Stimulated activated CD8-positive, alpha-beta memory T cell treated with anti-CD3 and anti-CD28 coated beads, Interleukin-12 subunit alpha, Interleukin-12 subunit beta, amount 100 ng/mL, for 24 hours (primary cell): ENCODE results near the gene ASB11.
"Not testable (repeated sequence)": the region's sequence is repeated elsewhere in the genome, so short reads cannot be mapped to it uniquely, and the experiment has no call there.

Source experiments
- DNase-seq: peaks from one replicate; pipeline ENCODE4 v3.0.0-alpha.2; 2020; ENCODE audit errors: extremely low read depth

Gene ASB11

DNA sequence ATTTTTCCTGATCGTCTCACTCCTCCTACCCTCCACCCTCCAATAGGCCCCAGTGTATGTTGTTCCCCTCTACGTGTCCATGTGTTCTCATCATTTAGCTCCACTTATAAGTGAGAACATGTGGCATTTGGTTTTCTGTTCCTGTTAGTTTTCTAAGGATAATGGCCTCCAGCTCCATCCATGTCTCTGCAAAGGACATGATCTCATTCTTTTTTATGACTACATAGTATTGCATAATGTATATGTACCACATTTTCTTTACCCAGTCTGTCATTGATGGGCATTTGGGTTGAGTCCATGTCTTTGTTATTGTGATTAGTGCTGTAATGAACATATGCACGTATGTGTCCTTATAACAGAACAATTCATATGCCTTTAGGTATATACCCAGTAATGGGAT lies 9.5 kb downstream of the ASB11 start:
- DNase-seq: not testable (repeated sequence)

DNA sequence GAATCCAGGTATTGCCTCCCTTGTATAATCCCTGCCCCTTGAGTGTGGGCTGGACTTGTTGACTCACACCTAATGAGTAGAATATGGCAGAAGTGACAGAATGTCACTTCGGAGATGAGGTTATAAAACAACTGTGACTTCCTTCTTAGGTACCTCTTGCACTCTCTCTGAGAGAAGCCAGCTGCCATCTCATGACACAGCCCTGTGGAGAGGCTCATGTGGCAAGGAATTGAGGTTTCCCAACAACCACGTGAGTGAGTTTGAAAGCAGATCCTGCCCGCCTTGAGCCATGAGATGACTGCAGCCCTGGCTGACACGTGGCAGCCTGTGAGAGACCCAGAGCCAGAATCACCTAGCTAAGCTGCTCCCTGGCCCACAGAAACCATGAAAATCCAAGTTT lies 13.5 kb downstream of the ASB11 start:
- no peak for DNase-seq

DNA sequence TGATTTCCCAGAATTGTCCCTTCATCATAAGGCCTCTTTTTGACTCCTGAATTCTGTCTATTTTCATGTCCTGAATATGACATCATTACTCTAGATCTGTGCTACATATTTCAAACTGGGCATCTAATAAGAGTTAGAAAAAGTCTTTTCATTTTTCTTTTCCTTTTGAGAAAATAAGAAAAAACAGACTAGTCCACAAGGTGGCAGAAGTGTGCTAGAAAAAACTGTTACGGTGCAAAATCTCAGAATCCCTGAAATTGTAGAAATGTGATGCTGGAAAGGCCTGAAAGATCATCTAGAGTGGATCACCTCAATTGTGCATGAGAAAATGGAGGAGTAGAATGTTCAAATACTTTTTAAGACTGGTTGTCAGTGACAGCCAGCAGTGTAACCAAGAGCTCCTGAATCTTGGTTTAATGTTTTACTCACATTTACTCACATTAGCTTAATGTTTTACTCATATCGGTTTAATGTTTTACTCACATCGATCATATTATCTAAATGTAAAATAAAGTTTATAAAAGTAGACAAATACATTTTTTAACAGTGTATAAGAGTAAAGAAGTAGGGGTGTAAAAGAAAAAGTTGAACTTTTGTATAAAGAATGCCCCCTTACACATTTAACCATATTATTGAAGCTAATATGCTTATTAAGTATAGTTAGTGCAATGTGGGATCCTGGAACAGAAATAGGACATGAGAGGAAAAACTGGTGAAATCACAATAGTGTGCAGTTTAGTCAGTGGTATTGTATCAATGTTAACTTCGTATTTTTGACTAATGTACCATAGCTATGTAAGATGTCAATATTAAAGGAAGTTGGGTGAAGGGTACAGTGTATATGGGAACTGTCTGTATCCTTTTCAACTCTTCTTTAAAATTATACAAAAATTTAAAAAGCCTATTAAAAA lies 15.2 kb downstream of the ASB11 start:
- DNase-seq: no peak

DNA sequence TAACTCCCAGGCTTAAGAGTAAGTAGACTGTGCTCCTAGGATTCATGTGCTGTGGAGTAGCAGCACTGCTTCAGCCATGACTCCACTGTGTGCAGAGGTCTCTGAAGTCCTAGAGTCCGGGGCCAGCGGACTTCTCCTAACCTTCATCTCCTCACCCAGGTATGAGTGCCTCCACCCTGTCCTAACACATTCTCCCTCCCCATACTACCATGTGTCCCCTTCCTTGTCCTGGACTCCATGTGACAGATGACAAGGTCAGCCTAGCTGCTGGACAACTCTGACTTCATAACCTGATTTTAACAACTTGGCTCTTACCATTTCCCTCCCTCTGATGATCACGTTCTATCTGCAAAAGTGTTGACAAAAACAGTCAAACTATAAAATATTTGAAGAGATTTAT lies 16.7 kb downstream of the ASB11 start:
- no peak for DNase-seq

DNA sequence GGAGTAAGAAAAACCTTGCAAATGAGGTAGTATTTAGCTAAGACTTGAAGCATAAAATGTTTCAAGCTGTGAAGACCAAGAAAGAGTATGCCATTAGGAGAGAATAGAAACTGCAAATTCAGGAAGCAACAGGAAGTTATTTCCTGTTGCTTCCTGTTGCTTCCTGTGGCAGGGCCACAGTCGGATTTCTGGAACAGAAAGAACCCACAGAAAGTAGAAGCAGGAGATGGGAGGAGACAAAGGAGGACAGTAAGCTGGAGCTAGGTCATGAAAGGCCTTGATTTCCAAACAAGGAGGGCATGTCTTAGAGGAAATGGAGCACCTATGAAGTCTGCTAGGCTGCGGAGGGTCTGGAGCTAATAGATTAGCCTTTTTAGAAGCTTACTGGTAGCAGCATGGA lies 17.2 kb downstream of the ASB11 start:
- no peak for DNase-seq

DNA sequence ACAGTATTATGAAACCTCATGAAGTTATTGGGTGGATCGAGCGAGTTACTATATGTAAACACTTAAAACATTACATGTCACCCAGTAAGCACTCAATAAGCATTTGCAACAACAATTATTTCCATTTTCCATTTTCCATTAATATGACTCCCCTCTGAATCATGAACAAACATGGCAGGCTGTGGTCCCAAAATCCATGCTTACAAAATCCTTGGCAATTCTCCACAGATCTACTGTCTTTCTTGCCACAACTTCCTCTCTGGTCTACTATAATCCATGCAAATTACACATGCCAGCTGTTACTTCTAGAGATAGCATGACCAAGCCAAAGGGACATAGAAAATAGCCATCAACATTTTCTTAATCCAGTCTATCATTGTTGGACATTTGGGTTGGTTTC lies 22.0 kb downstream of the ASB11 start:
- no peak for DNase-seq

DNA sequence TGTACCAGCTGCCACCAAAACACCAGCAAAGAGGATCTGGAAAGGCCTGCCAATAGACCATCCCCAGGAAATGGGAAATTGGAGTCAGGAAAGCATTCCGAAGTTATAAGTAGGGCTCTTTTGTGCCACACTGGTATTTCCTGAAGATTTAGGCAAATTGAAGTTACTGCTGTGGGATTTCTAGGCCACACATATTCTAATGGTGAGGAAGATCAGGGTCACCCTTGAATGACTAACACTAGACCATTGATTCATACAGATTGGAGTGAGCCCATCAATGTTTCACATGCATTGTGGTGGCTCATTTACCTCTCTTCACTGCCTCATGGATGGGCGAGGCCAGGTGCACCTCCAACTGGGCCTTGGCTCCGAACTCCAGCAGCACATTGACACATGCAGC lies 22.6 kb downstream of the ASB11 start:
- DNase-seq: no peak

DNA sequence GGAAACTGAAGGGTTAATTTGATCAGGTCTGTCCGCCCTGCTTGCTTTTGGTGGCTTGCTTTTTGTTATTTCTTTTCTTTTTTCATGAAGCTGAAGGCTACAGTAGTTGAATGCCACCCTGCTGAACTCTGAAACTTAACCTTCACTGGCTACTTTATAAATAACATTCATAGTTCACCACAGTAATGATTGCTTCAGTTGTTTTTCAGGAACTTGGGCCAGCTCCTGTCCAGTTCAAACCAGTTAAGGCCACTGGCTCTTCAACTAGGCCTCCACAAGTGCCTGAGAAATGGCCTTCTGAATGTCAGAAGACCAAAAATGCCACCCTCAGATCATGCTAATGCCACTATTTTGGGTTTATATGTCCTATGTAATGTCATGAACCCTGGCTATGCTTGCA lies 37.8 kb downstream of the ASB11 start:
- no peak for DNase-seq

DNA sequence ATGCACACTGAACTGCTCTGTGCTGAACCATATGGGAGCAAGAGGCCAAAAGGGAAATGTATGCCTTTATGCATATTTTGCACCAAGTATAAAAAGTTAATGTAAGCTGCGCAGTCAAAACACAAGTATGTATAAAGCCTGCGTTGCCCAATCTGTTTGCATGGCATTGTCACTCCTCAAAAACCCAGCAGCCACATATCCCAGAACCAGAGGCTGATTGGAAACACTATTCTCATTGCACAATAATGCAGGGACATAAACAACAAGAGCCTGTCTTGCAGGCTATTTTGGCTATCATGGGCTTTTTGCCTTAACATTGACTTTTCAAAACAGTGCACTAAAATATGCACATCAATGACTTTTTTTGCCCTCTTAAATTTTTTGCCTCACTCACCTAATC lies 40.5 kb downstream of the ASB11 start:
- no peak for DNase-seq

DNA sequence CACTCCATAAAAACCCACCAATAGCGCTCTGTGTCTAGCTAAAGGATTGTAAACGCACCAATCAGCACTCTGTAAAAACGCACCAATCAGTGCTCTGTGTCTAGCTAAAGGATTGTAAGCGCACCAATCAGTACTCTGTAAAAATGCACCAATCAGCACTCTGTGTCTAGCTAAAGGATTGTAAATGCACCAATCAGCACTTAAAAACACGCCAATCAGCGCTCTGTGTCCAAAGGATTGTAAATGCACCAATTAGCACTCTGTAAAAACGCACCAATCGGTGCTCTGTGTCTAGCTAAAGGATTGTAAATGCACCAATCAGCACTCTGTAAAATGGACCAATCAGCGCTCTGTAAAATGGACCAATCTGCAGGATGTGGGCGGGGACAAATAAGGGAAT lies 42.2 kb downstream of the ASB11 start:
- not testable (repeated sequence) for DNase-seq

DNA sequence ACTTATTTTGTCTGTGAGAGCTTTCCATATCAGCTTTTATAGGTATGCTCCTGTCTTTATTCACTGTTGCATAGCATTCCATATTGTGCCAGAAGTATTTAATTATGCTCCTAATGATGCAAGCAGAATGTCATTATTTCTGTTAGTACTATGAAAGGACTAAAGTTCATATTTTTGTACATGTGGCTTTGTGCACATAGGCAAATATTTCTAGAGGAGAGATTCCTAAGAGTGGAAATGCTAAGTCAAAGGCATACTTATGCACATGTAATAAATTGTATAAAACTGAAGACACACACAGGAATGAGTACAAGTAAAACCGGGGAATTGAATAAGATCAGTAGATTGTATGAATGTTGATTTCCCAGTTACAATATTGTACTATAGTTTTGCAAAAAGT lies 43.7 kb downstream of the ASB11 start:
- no peak for DNase-seq

DNA sequence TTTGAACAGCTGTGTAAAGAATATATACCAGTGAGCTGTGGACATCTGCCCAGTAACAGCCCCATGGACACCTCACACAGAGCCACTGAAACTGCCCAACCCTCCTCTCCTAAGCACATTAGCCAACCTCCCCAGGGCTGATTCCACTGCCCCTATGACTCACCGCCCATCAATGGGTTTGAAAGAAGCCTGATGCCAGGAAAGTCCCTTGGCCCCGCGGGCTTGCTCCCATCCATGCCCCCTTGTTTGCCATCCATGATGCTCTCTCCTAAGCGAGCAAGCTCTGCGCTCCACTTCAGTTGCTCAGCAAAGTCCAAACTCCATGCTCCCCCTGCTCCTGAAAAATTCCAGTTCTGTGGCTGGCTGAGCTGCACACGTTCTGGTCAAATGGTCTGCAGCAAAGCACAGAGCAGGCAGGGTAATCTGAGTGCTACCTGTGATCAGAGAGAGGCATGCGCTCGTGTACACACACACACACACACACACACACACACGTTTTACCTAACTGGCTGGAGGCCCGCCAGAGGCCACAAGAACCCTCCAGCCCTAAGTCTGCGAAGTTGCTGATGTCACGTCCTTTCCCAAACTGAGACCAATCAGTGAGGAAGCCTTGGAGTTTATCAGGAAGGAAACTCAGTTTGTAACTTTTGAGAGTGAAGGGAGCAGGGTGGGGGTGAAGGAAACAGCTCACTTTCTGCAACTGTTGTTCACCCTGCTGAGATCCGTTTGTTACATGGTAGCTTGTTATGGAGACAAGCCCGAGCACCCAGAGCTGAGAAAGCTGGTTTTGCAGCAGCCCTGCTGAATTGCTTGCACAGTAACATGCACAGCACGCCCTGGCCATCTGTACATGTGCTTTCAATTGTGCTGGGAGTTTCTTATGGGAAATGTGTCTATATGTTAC lies 45.6 kb downstream of the ASB11 start, which contains the start of gene ASB9:
Gene ASB9 (minus strand): TSS at position 466 of the 904 bp plus-strand sequence. CDS start 209 bp downstream, at position 257.
- DNase-seq: no peak

DNA sequence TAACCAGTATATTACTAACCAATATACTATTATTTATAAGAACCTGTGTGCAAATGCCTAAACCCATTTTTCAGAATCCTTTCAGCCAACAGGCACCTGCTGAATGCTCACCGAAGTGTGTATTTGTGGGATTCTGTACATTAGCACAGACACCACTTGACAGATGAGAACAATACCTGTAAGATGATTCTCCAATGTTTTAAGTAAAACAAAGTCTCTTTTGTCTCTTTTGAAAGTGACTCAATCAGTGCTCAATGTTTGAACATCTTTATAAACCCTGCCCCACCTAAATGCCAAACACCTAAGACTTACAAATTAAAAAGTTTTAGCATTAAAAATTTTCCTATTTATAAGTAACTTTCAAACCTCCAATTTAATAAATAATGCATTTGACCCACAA lies 46.3 kb downstream of the ASB11 start:
- no peak for DNase-seq

DNA sequence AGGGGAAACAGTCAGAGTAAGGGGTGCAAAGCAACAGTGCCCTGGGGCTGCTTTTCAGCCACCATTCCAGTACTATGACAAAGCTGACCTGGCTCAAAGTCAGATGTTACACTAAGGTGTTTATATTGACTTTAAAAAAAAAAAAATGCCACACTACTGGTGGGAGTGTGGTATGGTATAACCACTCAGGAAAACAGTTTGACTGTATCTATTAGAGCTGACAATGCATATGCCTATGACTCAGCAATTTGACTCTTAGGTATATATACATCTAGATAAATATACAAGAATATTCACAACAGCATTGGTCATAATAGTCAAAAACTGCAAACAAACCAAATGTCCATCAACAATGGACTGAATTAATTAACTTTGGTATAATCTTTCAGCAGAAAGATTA lies 60.6 kb downstream of the ASB11 start:
- no peak for DNase-seq

DNA sequence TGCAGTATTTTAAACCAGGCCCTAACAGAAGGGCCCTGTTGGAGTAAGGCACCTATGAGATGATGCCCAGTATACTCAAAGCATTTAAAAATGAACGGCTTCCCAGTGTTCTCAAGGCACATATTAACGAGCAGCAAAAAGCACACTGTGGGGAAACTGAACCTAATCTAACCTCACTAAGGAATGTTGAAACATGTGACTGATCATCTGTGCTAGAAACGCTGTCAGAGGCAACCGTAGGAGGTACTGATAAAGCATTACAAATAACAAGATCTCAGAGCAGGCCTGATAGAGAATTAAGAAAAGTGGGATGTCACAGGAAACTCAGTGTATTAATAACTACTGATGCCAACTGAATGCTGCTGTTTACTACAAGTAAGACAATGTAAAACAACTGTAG lies 69.5 kb downstream of the ASB11 start:
- no peak for DNase-seq

DNA sequence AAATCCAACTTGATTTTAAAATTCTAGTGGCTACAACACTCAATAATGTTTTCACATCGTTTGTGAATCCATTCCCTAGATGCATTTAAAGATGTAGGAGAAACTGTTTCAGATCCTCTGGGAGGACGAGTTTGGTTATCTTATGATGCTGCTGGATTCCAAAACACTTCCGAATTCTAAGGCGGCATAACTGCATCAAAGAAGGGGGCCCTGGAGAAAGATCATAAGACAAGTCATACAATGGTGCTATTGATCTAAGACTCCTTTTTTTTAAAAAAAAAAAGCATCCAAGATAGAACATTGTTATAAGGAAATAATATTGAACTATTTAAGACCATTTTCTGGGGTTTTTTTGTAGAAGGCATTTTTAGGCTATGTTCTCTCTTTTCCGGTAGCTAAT lies 71.0 kb downstream of the ASB11 start:
- no peak for DNase-seq

DNA sequence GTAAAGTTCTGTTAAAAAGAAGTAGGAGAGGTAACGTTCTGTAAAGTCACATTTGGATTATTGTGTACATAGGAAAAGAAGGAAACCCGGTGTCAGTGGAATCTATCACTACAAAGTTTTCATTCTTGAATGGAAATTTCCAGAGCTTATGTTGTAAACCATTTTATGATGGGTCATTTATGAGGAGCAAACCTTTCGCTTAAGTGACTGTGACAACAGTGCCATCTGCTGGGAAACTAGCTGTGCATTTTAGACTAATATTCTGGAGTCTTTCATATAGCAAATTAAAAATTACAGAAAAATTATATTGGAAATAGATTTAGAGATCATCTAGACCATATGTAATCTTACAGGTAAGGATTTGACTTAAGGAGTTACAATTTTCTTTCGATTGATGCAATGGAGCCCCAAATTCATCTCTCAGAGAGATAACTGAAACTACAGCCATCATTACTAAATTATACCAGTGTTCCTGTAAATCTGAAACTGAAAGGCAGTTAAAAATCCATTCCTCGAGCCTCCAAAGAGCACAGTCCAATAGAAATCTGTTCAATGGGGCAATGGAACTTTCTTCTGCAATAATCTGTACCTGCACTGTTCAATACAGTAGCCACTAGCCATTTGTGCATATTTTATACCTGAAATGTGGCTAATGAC lies 72.4 kb downstream of the ASB11 start:
- no peak for DNase-seq

DNA sequence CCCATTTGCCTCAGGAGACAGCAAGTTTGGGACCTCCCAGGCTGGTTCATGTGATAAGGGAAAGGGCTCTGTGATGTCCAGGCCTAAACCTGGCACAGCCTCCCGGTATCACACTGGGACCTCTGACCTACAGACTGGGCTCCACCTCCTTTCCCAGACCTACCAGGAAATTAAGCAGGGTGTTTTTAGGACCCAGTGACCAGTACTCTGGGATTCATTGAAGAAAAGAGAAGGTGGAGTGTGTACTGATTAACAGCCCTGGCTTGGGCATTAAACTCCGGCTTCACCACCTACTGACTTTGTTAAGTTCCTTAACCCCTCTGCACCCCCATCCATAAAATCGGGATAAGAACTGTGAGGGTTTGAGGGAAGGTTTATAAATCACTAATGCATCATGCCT lies 74.1 kb downstream of the ASB11 start:
- no peak for DNase-seq

DNA sequence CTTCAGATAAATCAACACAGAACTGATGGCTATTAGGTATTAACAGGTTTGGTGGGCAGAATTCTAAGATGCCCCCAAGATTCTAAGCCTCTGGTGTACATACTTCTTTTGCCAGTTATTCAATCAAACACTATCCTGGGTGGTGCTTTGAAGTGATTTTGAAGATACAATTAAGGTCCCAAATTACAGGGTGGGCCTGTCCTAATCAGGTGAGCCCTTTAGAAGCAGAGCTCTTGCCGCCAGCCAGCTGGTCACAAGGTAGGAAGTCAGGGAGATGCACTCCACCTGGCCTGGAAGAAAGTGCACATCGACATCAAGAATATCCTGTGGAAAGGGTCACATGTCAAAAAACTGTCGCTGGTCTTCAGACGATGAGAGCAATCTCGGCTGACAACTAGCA lies 75.0 kb downstream of the ASB11 start:
- no peak for DNase-seq

DNA sequence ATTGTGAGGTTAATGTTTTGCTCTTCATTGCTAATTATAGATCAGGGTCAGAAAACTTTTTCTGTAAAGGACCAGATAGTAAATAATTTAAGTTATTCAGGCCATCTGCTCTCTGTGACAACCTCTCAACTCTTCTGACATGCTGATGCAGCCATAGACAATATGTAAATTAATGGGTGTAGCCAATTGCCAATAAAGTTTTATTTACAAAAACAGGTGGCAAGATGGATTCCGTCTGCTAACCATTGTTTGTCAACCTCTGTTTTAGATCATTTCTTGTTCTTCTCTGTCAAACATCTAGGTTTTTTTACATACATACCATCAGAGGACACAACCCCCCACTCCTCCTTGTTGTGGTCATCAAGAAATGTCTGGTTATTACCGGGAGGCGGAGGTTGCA lies 79.3 kb downstream of the ASB11 start:
- no peak for DNase-seq

DNA sequence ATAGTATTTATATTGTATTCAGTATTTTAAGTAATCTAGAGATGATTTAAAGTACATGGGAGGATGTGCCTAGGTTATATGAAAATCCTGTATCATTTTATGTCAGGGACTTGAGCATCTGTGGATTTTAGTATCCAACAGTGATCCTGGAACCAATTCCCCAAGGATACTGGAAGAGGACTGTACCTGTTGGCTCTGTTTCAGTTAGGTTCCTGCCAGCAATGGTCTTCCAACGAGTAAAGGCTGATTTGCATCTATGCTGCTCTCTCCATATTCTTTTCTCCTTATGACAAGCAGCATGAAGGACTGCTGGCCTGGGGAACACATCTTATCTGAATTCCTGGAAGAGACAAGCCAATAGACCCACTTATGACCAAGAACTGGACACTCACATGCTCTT lies 80.4 kb downstream of the ASB11 start:
- no peak for DNase-seq

DNA sequence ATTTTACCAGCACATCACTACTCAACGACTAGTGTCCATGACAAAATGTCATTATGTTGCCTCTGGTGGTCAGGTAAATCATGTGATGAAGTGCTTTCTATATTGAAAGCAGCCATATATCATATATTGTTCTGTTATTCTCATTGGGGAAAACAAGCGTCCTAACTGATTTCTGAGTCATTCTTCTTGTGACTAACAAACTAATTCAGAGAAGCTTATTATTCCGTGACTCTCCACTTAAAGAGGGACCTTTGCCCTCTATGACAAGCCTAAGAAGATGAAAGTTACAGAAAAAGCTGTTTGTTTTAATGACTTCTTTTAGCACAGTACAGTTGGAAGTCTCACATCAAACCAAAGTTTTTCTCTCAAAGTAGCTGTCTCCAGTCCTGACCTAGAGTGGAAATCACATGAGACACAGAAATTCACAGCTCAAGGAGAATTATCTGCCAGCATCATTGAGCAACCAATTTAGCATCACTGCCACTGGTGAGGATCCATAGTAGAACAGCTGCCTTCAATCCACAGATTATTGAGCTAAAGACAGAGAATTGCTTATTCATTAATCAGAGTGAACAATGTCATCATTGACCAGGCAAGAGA lies 81.9 kb downstream of the ASB11 start:
- no peak for DNase-seq
